Measurements from ENCODE around the gene GFRA1. TPM values are rescaled to one million over a fixed set of nuclear protein-coding genes. Genes with fewer than 3 reads are reported as not detected.

The GFRA1 gene
- total RNA-seq, 4 donors from 2014 or later, result 6.2 to 44.5 (median 13.4) TPM

- no peak overlapping the region for H3K4me3 ChIP-seq (ENCODE audit: low read depth, poor library complexity, severe bottlenecking)
- 87 to 91% methylated on average over 10 of the region's 10 CpGs for WGBS, 2 donors
- DNase-seq (ENCODE audit: low spot score in 2 of 2), result no peak
- TF ChIP-seq, protein P1, sequence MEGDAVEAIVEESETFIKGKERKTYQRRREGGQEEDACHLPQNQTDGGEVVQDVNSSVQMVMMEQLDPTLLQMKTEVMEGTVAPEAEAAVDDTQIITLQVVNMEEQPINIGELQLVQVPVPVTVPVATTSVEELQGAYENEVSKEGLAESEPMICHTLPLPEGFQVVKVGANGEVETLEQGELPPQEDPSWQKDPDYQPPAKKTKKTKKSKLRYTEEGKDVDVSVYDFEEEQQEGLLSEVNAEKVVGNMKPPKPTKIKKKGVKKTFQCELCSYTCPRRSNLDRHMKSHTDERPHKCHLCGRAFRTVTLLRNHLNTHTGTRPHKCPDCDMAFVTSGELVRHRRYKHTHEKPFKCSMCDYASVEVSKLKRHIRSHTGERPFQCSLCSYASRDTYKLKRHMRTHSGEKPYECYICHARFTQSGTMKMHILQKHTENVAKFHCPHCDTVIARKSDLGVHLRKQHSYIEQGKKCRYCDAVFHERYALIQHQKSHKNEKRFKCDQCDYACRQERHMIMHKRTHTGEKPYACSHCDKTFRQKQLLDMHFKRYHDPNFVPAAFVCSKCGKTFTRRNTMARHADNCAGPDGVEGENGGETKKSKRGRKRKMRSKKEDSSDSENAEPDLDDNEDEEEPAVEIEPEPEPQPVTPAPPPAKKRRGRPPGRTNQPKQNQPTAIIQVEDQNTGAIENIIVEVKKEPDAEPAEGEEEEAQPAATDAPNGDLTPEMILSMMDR (IDR thresholded peaks at IDR 0.05), result no peak
- no peak for TF ChIP-seq POLR2A (IDR thresholded peaks at IDR 0.05)
- intact Hi-C loops (cut with DNase I; ENCODE audit: low total_unique reads), result no loop called here
Measured at GRCh38 chr10:116209781-116210180, 63.2 kb downstream of the GFRA1 start.

DNA sequence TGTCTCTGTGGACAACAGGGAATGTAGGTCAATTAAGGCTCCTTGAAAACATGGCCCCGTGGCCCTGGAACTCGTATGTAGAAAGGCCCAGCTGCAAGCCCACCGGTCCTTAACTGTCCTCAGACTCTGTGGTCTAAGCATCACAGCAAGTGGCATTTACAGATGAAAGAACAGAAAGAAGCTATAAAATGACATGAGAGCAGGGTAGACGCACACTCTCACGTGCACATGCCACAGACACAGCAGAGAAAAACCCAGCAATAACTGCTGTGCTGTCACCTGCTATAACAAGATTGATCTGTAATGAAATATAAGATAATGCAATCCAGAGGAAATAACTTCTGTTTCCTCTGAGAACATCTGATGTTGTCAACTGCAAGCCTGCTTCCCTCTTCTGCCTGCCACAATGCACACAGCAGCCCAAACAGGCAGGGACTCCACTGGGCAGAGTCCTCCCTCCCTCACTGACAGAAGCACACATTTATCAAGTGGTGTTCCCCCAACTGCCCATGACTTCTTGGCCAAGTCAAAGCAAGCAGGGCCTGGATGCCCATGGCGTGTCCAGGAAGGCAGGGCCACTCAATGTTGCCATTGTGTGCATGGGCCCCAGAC lies 63.9 kb downstream of the GFRA1 start:
- TF ChIP-seq, protein P1 (IDR thresholded peaks at IDR 0.05), result no peak
- intact Hi-C loops (cut with DNase I; ENCODE audit: low total_unique reads), result no loop called here
- DNase-seq (ENCODE audit: low spot score in 2 of 2), result no peak
- 78 to 83% methylated on average over 6 of the region's 6 CpGs for WGBS, 2 donors
- no peak overlapping the region for H3K4me3 ChIP-seq (ENCODE audit: low read depth, poor library complexity, severe bottlenecking)

- WGBS, 2 donors, result 83 to 84% methylated on average over 7 of the region's 7 CpGs
- no peak overlapping the region for H3K4me3 ChIP-seq (ENCODE audit: low read depth, poor library complexity, severe bottlenecking)
- no peak for DNase-seq (ENCODE audit: low spot score in 2 of 2)
- intact Hi-C loops (cut with DNase I; ENCODE audit: low total_unique reads), result no loop called here
- TF ChIP-seq, protein P1 (IDR thresholded peaks at IDR 0.05), result no peak
Measured at GRCh38 chr10:116207690-116208089, 65.3 kb downstream of the GFRA1 start.

GRCh38 chr10:116203661-116204060 lies 69.3 kb downstream of the GFRA1 start:
- no peak for DNase-seq (ENCODE audit: low spot score in 2 of 2)
- TF ChIP-seq, protein P1 (IDR thresholded peaks at IDR 0.05), result no peak
- no peak for TF ChIP-seq POLR2A (IDR thresholded peaks at IDR 0.05)
- no peak overlapping the region for H3K4me3 ChIP-seq (ENCODE audit: low read depth, poor library complexity, severe bottlenecking)
- WGBS, 2 donors, result 92 to 99% methylated on average over 4 of the region's 4 CpGs
- intact Hi-C loops (cut with DNase I; ENCODE audit: low total_unique reads), result no loop called here

DNA sequence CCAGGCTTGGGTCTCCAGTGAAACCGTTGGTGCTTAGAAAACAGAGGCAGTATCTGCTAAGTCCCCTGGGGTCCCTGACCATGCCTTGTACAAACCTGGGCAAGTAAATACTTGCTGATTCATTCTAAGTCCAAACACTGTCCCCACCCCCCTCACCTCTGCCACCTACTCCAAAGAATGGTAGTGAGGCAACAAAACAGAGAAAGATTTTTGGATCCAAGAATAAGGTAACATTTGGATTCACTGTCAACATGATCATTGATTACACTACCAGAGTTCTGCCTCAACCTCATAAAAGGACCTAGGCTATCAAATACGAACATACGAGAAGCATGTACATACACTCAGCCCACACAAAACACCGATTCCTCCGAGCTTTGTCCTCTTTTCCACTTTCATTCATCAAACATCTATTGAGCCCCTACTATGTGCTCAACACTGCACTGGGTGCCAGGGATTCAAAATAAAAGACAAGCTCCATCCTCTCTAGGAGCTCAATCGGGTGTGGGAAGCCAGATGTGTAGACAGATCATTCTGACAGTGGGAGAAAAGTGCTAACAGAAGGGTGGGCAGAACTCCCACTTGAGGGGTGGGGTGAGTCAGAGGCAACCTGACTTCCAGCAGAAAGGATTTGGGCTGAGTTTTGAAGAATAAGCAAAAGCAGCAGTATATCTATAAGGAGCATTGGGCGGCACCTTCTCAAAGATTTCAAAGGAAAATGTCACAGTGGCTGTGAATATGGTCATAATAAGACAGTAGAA lies 71.2 kb downstream of the GFRA1 start:
- 88 to 92% methylated on average over 7 of the region's 7 CpGs for WGBS, 2 donors
- intact Hi-C loops (cut with DNase I; ENCODE audit: low total_unique reads), result no loop called here
- TF ChIP-seq, protein P1 (IDR thresholded peaks at IDR 0.05), result no peak
- TF ChIP-seq POLR2A (IDR thresholded peaks at IDR 0.05), result no peak

More for the DNA sequence above, 71.2 kb downstream of the GFRA1 start:
- DNase-seq (ENCODE audit: low spot score in 2 of 2), result no peak
- no peak overlapping the region for H3K4me3 ChIP-seq (ENCODE audit: low read depth, poor library complexity, severe bottlenecking)

Data from lower leg skin (tissue), 4 donors.